ENCODE data around the gene CCL16. TPM values are rescaled to one million over a fixed set of nuclear protein-coding genes. Genes with fewer than 3 reads are reported as not detected.
A peak's percentile ranks its signal among the peaks of the same experiment; 100 is the strongest.
"Not testable (repeated sequence)": the region's sequence is repeated elsewhere in the genome, so short reads cannot be mapped to it uniquely, and the experiment has no call there.

The CCL16 gene
- polyA plus RNA-seq, 1 donor, result 0.19 TPM

- peaks cover 4% of the 10 kb centered on the region for H3K4me1 ChIP-seq (ENCODE audit: control insufficient read depth, insufficient read depth, low read length)
Observed at GRCh38 chr17:36008998-36009665, 27.8 kb upstream of the CCL16 start.

GRCh38 chr17:36004594-36005108 is 23.4 kb upstream of the CCL16 start:
- 40% methylated on average over 2 of the region's 4 CpGs for WGBS (ENCODE audit: insufficient coverage, low lambda C conversion rate)
- Histone ChIP-seq H3K27ac (ENCODE audit: low read length) (peak overlapping the region; percentile 2), H3K4me1 (ENCODE audit: control insufficient read depth, insufficient read depth, low read length) (peaks cover 12% of the 10 kb centered on the region)

More at GRCh38 chr17:36008998-36009665, 27.8 kb upstream of the CCL16 start:
- Histone ChIP-seq H3K9me3 (ENCODE audit: control insufficient read depth, low read depth, low read length) (peaks cover 19% of the 10 kb centered on the region), H3K27ac (ENCODE audit: low read length) (no peak overlapping the region), H3K36me3 (ENCODE audit: control insufficient read depth, insufficient read depth, low read length) (peaks cover 4% of the 10 kb centered on the region), H3K27me3 (ENCODE audit: control insufficient read depth, insufficient read depth, low read length) (no peaks in the 10 kb centered on the region), H3K4me3 (ENCODE audit: low read length) (no peak overlapping the region)
- no peak for DNase-seq
- 100% methylated on average over 1 of the region's 14 CpGs for WGBS (ENCODE audit: insufficient coverage, low lambda C conversion rate)

GRCh38 chr17:36002631-36003030 is 21.3 kb upstream of the CCL16 start:
- Histone ChIP-seq H3K4me1 (ENCODE audit: control insufficient read depth, insufficient read depth, low read length) (peaks cover 20% of the 10 kb centered on the region), H3K36me3 (ENCODE audit: control insufficient read depth, insufficient read depth, low read length) (peaks cover 12% of the 10 kb centered on the region), H3K4me3 (ENCODE audit: low read length) (no peak overlapping the region), H3K9me3 (ENCODE audit: control insufficient read depth, low read depth, low read length) (no peaks in the 10 kb centered on the region), H3K27me3 (ENCODE audit: control insufficient read depth, insufficient read depth, low read length) (no peaks in the 10 kb centered on the region), H3K27ac (ENCODE audit: low read length) (peak overlapping the region; percentile 51)
- no CpG with 5 or more reads among the region's 7 CpGs for WGBS (ENCODE audit: insufficient coverage, low lambda C conversion rate)
- no peak for DNase-seq

More at GRCh38 chr17:36004594-36005108, 23.4 kb upstream of the CCL16 start:
- Histone ChIP-seq H3K9me3 (ENCODE audit: control insufficient read depth, low read depth, low read length) (peaks cover 11% of the 10 kb centered on the region), H3K4me3 (ENCODE audit: low read length) (no peak overlapping the region), H3K36me3 (ENCODE audit: control insufficient read depth, insufficient read depth, low read length) (no peaks in the 10 kb centered on the region), H3K27me3 (ENCODE audit: control insufficient read depth, insufficient read depth, low read length) (no peaks in the 10 kb centered on the region)
- DNase-seq, result peak in 1 of 2 donors; percentile 52

GRCh38 chr17:36001862-36002603 is 20.7 kb upstream of the CCL16 start:
- H3K9me3 ChIP-seq (ENCODE audit: control insufficient read depth, low read depth, low read length), result no peaks in the 10 kb centered on the region
- H3K4me3 ChIP-seq (ENCODE audit: low read length), result peak overlapping the region; percentile 47
- no peaks in the 10 kb centered on the region for H3K27me3 ChIP-seq (ENCODE audit: control insufficient read depth, insufficient read depth, low read length)
- peak overlapping the region; percentile 94 for H3K27ac ChIP-seq (ENCODE audit: low read length)
- peaks cover 16% of the 10 kb centered on the region for H3K36me3 ChIP-seq (ENCODE audit: control insufficient read depth, insufficient read depth, low read length)
- DNase-seq, result peak; percentile 97 to 98
- 20% methylated on average over 1 of the region's 6 CpGs for WGBS (ENCODE audit: insufficient coverage, low lambda C conversion rate)
- H3K4me1 ChIP-seq (ENCODE audit: control insufficient read depth, insufficient read depth, low read length), result peaks cover 20% of the 10 kb centered on the region

GRCh38 chr17:36001110-36001771 is 19.9 kb upstream of the CCL16 start, which contains the start of gene CCL15:
Gene CCL15, minus strand, starts transcription at chr17:36001553. Its CDS starts 61 bp downstream, at chr17:36001492.
- Histone ChIP-seq H3K27me3 (ENCODE audit: control insufficient read depth, insufficient read depth, low read length) (no peaks in the 10 kb centered on the region), H3K4me1 (ENCODE audit: control insufficient read depth, insufficient read depth, low read length) (peaks cover 20% of the 10 kb centered on the region), H3K4me3 (ENCODE audit: low read length) (peak within 1 kb of the TSS; percentile 47), H3K9me3 (ENCODE audit: control insufficient read depth, low read depth, low read length) (no peaks in the 10 kb centered on the region), H3K36me3 (ENCODE audit: control insufficient read depth, insufficient read depth, low read length) (peaks cover 22% of the 10 kb centered on the region), H3K27ac (ENCODE audit: low read length) (peak within 1 kb of the TSS; percentile 94)
- WGBS (ENCODE audit: insufficient coverage, low lambda C conversion rate), result 60% methylated on average over 1 of the region's 6 CpGs
- peak; percentile 32 to 83 for DNase-seq

- Histone ChIP-seq H3K4me1 (ENCODE audit: control insufficient read depth, insufficient read depth, low read length) (peaks cover 18% of the 10 kb centered on the region), H3K27ac (ENCODE audit: low read length) (peak overlapping the region; percentile 94), H3K36me3 (ENCODE audit: control insufficient read depth, insufficient read depth, low read length) (peaks cover 22% of the 10 kb centered on the region), H3K27me3 (ENCODE audit: control insufficient read depth, insufficient read depth, low read length) (no peaks in the 10 kb centered on the region), H3K4me3 (ENCODE audit: low read length) (peak overlapping the region; percentile 47), H3K9me3 (ENCODE audit: control insufficient read depth, low read depth, low read length) (no peaks in the 10 kb centered on the region)
- WGBS (ENCODE audit: insufficient coverage, low lambda C conversion rate), result 40% methylated on average over 1 of the region's 6 CpGs
- peak; percentile 74 to 84 for DNase-seq
Observed at GRCh38 chr17:36000732-36001109, 19.4 kb upstream of the CCL16 start.

GRCh38 chr17:35998756-35999155 is 17.5 kb upstream of the CCL16 start:
- no peak overlapping the region for H3K27ac ChIP-seq (ENCODE audit: low read length)
- no CpG with 5 or more reads among the region's 1 CpG for WGBS (ENCODE audit: insufficient coverage, low lambda C conversion rate)
- H3K9me3 ChIP-seq (ENCODE audit: control insufficient read depth, low read depth, low read length), result no peaks in the 10 kb centered on the region
- no peaks in the 10 kb centered on the region for H3K27me3 ChIP-seq (ENCODE audit: control insufficient read depth, insufficient read depth, low read length)
- H3K4me1 ChIP-seq (ENCODE audit: control insufficient read depth, insufficient read depth, low read length), result peaks cover 16% of the 10 kb centered on the region
- H3K36me3 ChIP-seq (ENCODE audit: control insufficient read depth, insufficient read depth, low read length), result peaks cover 22% of the 10 kb centered on the region
- no peak for DNase-seq
- H3K4me3 ChIP-seq (ENCODE audit: low read length), result no peak overlapping the region

GRCh38 chr17:35998018-35998545 is 16.8 kb upstream of the CCL16 start:
- no peaks in the 10 kb centered on the region for H3K9me3 ChIP-seq (ENCODE audit: control insufficient read depth, low read depth, low read length)
- no peak overlapping the region for H3K27ac ChIP-seq (ENCODE audit: low read length)
- no CpG with 5 or more reads among the region's 11 CpGs for WGBS (ENCODE audit: insufficient coverage, low lambda C conversion rate)
- H3K4me1 ChIP-seq (ENCODE audit: control insufficient read depth, insufficient read depth, low read length), result peaks cover 16% of the 10 kb centered on the region
- no peak overlapping the region for H3K4me3 ChIP-seq (ENCODE audit: low read length)
- no peaks in the 10 kb centered on the region for H3K27me3 ChIP-seq (ENCODE audit: control insufficient read depth, insufficient read depth, low read length)
- DNase-seq, result no peak
- peaks cover 22% of the 10 kb centered on the region for H3K36me3 ChIP-seq (ENCODE audit: control insufficient read depth, insufficient read depth, low read length)

GRCh38 chr17:35995346-35995745 is 14.0 kb upstream of the CCL16 start:
- H3K9me3 ChIP-seq (ENCODE audit: control insufficient read depth, low read depth, low read length); H3K4me3 ChIP-seq (ENCODE audit: low read length); DNase-seq; H3K27ac ChIP-seq (ENCODE audit: low read length); H3K27me3 ChIP-seq (ENCODE audit: control insufficient read depth, insufficient read depth, low read length): not testable (repeated sequence)
- 100% methylated on average over 2 of the region's 2 CpGs for WGBS (ENCODE audit: insufficient coverage, low lambda C conversion rate)
- Histone ChIP-seq H3K4me1 (ENCODE audit: control insufficient read depth, insufficient read depth, low read length) (peaks cover 25% of the 10 kb centered on the region), H3K36me3 (ENCODE audit: control insufficient read depth, insufficient read depth, low read length) (peaks cover 26% of the 10 kb centered on the region)

- Histone ChIP-seq H3K27me3 (ENCODE audit: control insufficient read depth, insufficient read depth, low read length) (no peaks in the 10 kb centered on the region), H3K9me3 (ENCODE audit: control insufficient read depth, low read depth, low read length) (no peaks in the 10 kb centered on the region), H3K27ac (ENCODE audit: low read length) (peak overlapping the region; percentile 91), H3K4me3 (ENCODE audit: low read length) (no peak overlapping the region), H3K36me3 (ENCODE audit: control insufficient read depth, insufficient read depth, low read length) (peaks cover 7% of the 10 kb centered on the region), H3K4me1 (ENCODE audit: control insufficient read depth, insufficient read depth, low read length) (peaks cover 17% of the 10 kb centered on the region)
- WGBS (ENCODE audit: insufficient coverage, low lambda C conversion rate), result 13% methylated on average over 1 of the region's 2 CpGs
- peak; percentile 83 to 91 for DNase-seq
Observed at GRCh38 chr17:35991075-35991474, 9.8 kb upstream of the CCL16 start.
